ENCODE measurements around the gene LRP2.
"Not testable (repeated sequence)": the region's sequence is repeated elsewhere in the genome, so short reads cannot be mapped to it uniquely, and the experiment has no call there.

Gene LRP2

DNA sequence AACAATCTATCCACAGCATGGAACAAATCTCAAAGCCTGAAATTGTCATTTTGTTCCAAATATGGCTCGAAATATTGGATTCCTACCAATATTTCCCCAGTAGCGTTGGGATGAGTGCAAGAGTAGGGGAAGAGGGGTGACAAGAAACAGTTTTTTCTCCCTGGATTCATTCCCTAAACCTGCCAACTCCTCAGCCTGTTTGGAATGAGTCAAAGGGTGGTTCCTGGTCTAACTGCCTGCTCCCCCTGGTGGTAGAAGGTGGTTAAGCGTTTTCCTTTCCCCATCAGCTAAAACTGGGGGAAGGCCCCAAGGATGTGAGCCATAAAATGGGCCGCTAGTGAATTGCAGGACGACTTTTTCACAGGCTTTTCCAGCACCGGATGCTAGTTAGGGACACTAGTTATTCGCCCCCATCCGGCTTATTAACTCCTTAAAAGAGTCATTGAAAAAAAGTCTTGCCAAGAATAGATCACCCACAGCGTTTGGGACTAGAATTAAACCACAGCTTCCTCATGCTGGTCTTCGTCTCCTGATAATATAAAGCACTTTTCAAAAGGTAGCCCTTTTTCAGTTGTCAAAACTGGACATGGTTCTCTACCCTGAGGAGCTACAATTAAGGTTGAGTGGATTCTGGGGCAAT, 220.5 kb downstream of the LRP2 start:
- peak; percentile 32 for DNase-seq (ENCODE audit: low spot score)
- H3K36me3 Mint-ChIP-seq (ENCODE audit: low read depth): no peaks in the 10 kb centered on the region
- no peak overlapping the region for H3K4me3 Mint-ChIP-seq
- H3K4me1 Mint-ChIP-seq (ENCODE audit: low read depth): no peaks in the 10 kb centered on the region
- H3K27ac Mint-ChIP-seq: no peak overlapping the region
- H3K9me3 Mint-ChIP-seq: no peaks in the 10 kb centered on the region
- H3K27me3 Mint-ChIP-seq (ENCODE audit: low read depth): peaks cover 3% of the 10 kb centered on the region

DNA sequence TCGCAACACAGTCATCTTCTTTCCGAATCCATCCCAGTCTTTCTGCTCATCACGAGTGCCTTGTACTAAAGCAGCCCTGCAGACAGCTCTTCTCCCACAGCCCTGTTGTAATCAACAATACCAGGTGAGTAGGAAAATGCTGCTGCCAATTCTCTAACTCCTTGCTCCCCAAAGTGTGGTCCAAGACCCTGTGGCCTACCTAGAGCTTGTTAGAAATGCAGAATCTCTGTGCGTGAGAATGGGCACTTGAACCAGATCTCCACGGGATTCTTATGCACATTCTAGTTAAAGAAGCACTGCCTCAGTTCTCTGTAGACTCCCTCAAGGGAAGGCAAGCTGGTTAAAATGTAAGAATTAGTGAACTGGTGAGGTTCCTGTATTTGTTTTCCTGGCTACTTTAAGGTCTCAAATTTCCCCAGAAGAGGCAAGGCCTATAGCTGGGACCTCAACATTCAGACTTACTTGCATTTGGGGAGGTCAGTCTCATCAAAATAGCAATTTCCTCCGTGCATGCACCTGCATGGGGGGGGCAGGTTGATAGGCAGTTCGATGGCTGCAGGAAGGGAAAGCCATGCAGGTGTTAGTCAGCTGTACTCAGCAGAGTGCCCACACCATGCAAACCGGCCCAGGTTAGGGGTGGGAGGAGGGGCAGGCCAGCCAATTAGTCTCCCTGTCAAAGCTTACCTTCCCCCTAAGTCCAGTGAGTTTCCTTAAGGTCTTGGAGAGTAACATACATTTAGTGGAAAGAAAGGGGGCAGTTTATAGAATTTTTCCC, 222.2 kb downstream of the LRP2 start:
- Mint-ChIP-seq H3K27ac (no peak overlapping the region), H3K4me3 (no peak overlapping the region), H3K4me1 (ENCODE audit: low read depth) (no peaks in the 10 kb centered on the region), H3K36me3 (ENCODE audit: low read depth) (no peaks in the 10 kb centered on the region), H3K9me3 (no peaks in the 10 kb centered on the region), H3K27me3 (ENCODE audit: low read depth) (no peaks in the 10 kb centered on the region)
- no peak for DNase-seq (ENCODE audit: low spot score)

DNA sequence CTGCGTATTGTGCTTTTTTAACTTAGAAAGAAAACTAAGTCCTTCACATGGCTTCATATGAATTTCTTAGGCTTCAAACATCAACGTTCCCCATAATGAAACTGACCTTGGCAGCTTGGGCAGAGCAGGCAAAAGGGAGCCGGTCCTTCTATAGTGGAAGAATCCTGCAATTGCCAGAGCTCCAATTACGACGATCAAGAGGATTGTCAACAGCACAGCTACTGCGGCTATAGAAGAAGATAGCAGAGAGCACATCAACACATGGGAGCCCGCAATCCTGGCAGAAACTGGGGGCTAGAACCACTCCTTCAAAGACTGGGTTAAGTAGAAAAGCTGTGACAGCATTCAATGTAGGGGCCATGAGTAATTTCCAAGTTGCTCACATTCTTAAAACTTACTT, 223.2 kb downstream of the LRP2 start:
- no peak for DNase-seq (ENCODE audit: low spot score)
- Mint-ChIP-seq H3K27me3 (ENCODE audit: low read depth) (no peaks in the 10 kb centered on the region), H3K27ac (no peak overlapping the region), H3K36me3 (ENCODE audit: low read depth) (no peaks in the 10 kb centered on the region), H3K4me3 (no peak overlapping the region), H3K4me1 (ENCODE audit: low read depth) (no peaks in the 10 kb centered on the region), H3K9me3 (no peaks in the 10 kb centered on the region)

DNA sequence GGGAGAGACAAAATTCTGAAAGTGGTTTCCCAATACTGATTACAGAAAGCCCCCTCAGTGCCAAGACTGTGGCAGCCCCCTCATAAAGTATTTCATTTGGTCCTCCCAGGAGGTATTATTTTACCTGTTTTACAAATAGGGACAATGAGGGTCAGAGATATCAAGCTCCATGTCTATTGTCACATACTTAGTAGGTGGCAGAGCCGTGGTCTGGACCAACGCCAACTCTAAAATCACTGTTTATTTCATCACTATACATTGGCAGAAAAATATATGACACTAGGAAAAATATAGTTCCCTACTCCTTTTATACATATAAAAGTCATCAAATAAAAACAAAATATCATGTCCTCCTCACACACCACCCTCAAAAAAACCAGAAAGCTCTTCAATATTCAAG, 224.4 kb downstream of the LRP2 start:
- Mint-ChIP-seq H3K9me3 (no peaks in the 10 kb centered on the region), H3K4me3 (no peak overlapping the region), H3K27ac (no peak overlapping the region), H3K36me3 (ENCODE audit: low read depth) (no peaks in the 10 kb centered on the region), H3K27me3 (ENCODE audit: low read depth) (no peaks in the 10 kb centered on the region), H3K4me1 (ENCODE audit: low read depth) (no peaks in the 10 kb centered on the region)
- no peak for DNase-seq (ENCODE audit: low spot score)

DNA sequence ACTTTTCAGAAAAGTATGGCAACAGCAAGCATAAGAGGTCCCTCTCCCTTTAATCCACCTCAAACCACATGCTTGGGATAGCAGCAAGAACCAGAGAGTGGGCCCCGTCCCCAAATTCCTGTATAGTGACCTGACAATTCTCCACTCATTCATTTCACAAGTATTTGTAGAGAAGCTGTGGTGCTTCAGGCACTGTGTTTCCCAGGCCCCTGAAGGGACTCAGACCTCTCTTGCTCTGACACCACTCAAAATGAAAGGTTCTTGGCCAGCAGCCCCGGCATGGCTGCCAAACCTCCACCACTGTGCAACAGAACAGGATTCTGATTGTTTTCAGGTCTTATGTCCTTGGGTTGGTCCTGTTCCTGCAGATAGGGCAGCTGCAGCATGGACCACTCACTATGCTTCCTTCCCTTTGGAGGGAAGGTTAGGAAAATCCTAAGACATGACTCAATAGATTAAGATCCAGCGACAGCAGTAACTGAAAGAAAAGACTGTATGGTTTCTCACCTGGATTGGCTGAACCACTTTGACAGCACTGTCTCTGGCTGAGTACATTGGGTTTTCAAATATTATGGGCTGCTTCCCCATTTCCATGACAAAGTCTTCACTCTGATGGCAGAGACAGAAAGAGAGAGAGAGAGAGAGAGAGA, 225.3 kb downstream of the LRP2 start:
- no peaks in the 10 kb centered on the region for H3K9me3 Mint-ChIP-seq
- no peaks in the 10 kb centered on the region for H3K36me3 Mint-ChIP-seq (ENCODE audit: low read depth)
- no peak overlapping the region for H3K27ac Mint-ChIP-seq
- no peak for DNase-seq (ENCODE audit: low spot score)
- no peak overlapping the region for H3K4me3 Mint-ChIP-seq
- no peaks in the 10 kb centered on the region for H3K27me3 Mint-ChIP-seq (ENCODE audit: low read depth)
- H3K4me1 Mint-ChIP-seq (ENCODE audit: low read depth): no peaks in the 10 kb centered on the region

DNA sequence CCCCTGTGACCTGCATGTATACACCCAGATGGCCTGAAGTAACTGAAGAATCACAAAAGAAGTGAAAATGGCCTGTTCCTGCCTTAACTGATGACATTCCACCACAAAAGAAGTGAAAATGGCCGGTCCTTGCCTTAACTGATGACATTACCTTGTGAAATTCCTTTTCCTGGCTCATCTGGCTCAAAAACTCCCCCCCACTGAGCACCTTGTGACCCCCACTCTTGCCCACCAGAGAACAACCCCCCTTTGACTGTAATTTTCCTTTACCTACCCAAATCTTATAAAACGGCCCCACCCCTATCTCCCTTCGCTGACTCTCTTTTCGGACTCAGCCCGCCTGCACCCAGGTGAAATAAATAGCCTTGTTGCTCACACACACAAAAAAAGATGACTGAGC, 225.9 kb downstream of the LRP2 start:
- H3K4me1 Mint-ChIP-seq (ENCODE audit: low read depth); H3K9me3 Mint-ChIP-seq; H3K27ac Mint-ChIP-seq; H3K4me3 Mint-ChIP-seq; DNase-seq (ENCODE audit: low spot score); H3K27me3 Mint-ChIP-seq (ENCODE audit: low read depth); H3K36me3 Mint-ChIP-seq (ENCODE audit: low read depth): not testable (repeated sequence)

GRCh38 chr2:169134272-169134671, 228.1 kb downstream of the LRP2 start:
- DNase-seq (ENCODE audit: low spot score); H3K27ac Mint-ChIP-seq; H3K4me3 Mint-ChIP-seq; H3K9me3 Mint-ChIP-seq; H3K36me3 Mint-ChIP-seq (ENCODE audit: low read depth); H3K27me3 Mint-ChIP-seq (ENCODE audit: low read depth); H3K4me1 Mint-ChIP-seq (ENCODE audit: low read depth): not testable (repeated sequence)

DNA sequence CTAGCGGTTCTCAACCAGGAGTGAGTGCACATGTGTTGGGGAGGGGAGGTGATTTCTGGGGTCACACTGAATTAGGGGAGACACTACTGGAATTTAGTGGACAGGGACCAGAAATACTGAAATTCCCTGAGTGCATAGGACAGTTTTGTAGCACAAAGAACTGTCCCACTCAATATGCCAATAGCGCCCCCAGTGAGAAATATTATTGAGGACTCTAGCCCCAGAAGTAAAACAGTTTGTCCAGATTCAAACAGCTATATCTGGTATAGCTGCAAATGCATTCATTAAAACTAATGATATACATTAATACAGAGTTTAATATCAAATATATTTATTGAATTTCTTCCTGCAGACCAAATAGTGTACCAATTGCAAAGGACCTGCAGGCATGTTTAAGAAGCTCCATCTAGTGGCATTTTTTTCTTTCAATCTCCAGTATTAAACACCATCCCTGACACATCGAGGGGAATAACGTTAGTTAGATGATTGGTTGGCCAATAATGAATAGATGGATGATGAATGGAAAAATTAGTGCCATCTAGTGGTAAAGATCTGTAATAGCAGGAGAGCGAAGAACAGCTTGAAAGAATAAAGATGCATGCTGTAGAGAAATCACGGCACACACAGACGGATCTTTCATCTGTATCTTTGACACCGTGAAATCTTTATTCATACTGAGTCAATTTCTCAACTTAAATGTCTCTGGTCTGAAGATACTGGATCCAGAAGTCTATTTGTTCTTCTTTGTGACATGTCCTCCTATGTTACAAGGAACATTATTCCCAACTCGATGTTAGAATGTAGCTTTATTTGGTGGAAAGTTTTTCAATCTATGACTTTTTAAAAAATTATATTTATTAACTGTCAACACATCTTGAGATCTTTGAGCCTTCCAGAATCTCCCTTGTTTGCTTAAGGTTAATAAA, 230.5 kb downstream of the LRP2 start:
- Mint-ChIP-seq H3K4me1 (ENCODE audit: low read depth) (no peaks in the 10 kb centered on the region), H3K27me3 (ENCODE audit: low read depth) (no peaks in the 10 kb centered on the region), H3K36me3 (ENCODE audit: low read depth) (no peaks in the 10 kb centered on the region), H3K27ac (no peak overlapping the region), H3K9me3 (no peaks in the 10 kb centered on the region), H3K4me3 (no peak overlapping the region)
- no peak for DNase-seq (ENCODE audit: low spot score)

DNA sequence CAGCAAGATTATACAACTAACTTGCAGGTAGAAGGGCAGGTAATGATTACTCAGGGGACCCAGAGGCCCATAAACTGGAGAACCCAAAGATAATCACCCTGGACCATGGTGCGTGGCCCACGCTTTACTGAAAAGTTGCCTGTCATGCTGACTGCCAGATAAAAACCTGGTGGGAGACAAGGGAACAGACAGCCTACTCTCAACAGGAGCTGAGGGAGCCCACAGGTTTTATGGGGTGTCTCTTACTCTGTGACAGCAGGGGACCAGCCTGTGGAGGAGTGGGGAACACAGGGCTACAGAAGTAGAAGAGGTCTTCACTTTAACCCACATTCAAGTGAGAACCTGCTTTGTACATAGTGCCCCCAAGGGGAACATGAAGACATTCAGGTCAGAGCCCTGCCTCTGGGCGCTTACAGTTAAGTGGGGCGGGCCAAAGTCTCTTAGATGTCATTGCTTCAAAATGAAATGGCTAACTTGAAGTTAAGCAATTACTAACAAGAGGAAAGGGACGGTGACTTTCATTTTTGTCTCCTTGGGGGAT, 232.6 kb downstream of the LRP2 start:
- H3K27ac Mint-ChIP-seq: no peak overlapping the region
- no peaks in the 10 kb centered on the region for H3K36me3 Mint-ChIP-seq (ENCODE audit: low read depth)
- H3K4me3 Mint-ChIP-seq: no peak overlapping the region
- H3K27me3 Mint-ChIP-seq (ENCODE audit: low read depth): peaks cover 13% of the 10 kb centered on the region
- no peaks in the 10 kb centered on the region for H3K9me3 Mint-ChIP-seq
- no peaks in the 10 kb centered on the region for H3K4me1 Mint-ChIP-seq (ENCODE audit: low read depth)
- no peak for DNase-seq (ENCODE audit: low spot score)

- peaks cover 36% of the 10 kb centered on the region for H3K27me3 Mint-ChIP-seq (ENCODE audit: low read depth)
- H3K9me3 Mint-ChIP-seq: no peaks in the 10 kb centered on the region
- H3K27ac Mint-ChIP-seq: no peak overlapping the region
- no peak for DNase-seq (ENCODE audit: low spot score)
- no peak overlapping the region for H3K4me3 Mint-ChIP-seq
- H3K36me3 Mint-ChIP-seq (ENCODE audit: low read depth): no peaks in the 10 kb centered on the region
- H3K4me1 Mint-ChIP-seq (ENCODE audit: low read depth): peaks cover 6% of the 10 kb centered on the region
Observed at GRCh38 chr2:169119851-169120250, 242.5 kb downstream of the LRP2 start.

GRCh38 chr2:169119123-169119760, 243.1 kb downstream of the LRP2 start:
- no peak overlapping the region for H3K4me3 Mint-ChIP-seq
- peaks cover 34% of the 10 kb centered on the region for H3K27me3 Mint-ChIP-seq (ENCODE audit: low read depth)
- H3K36me3 Mint-ChIP-seq (ENCODE audit: low read depth): no peaks in the 10 kb centered on the region
- H3K4me1 Mint-ChIP-seq (ENCODE audit: low read depth): peaks cover 6% of the 10 kb centered on the region
- H3K9me3 Mint-ChIP-seq: no peaks in the 10 kb centered on the region
- H3K27ac Mint-ChIP-seq: no peak overlapping the region
- no peak for DNase-seq (ENCODE audit: low spot score)

GRCh38 chr2:169118060-169118459, 244.3 kb downstream of the LRP2 start:
- H3K4me1 Mint-ChIP-seq (ENCODE audit: low read depth): peaks cover 6% of the 10 kb centered on the region
- no peaks in the 10 kb centered on the region for H3K9me3 Mint-ChIP-seq
- DNase-seq (ENCODE audit: low spot score): no peak
- H3K4me3 Mint-ChIP-seq: no peak overlapping the region
- peaks cover 24% of the 10 kb centered on the region for H3K27me3 Mint-ChIP-seq (ENCODE audit: low read depth)
- no peaks in the 10 kb centered on the region for H3K36me3 Mint-ChIP-seq (ENCODE audit: low read depth)
- H3K27ac Mint-ChIP-seq: no peak overlapping the region

GRCh38 chr2:169116993-169117392, 245.3 kb downstream of the LRP2 start:
- H3K36me3 Mint-ChIP-seq (ENCODE audit: low read depth): no peaks in the 10 kb centered on the region
- no peak for DNase-seq (ENCODE audit: low spot score)
- no peak overlapping the region for H3K4me3 Mint-ChIP-seq
- peaks cover 17% of the 10 kb centered on the region for H3K27me3 Mint-ChIP-seq (ENCODE audit: low read depth)
- no peaks in the 10 kb centered on the region for H3K9me3 Mint-ChIP-seq
- H3K4me1 Mint-ChIP-seq (ENCODE audit: low read depth): peaks cover 4% of the 10 kb centered on the region
- no peak overlapping the region for H3K27ac Mint-ChIP-seq

All from T-helper 2 cell treated with Interferon-gamma antibody and Interleukin-4, amounts not matched to agents 5 μg/mL and 100 μg/mL, for 36 hours (primary cell).